Effector memory CD4-positive, alpha-beta T cell (primary cell): ENCODE data around the gene SNX21.

Experiments used
- DNase-seq, 3 donors: peaks; one replicate each; pipeline ENCODE4 v3.0.0-alpha.2; 2020
- H3K27ac ChIP-seq: 2 replicates; pipeline ENCODE4 v1.7.0; 2013; ENCODE audit warnings: mild to moderate bottlenecking, low read length, moderate library complexity; ENCODE audit not compliant: insufficient read depth, poor library complexity, severe bottlenecking
- H3K27me3 ChIP-seq: replicated peaks from 2 replicates; pipeline ENCODE4 v1.7.0; 2013; ENCODE audit warnings: mild to moderate bottlenecking, low read length; ENCODE audit not compliant: insufficient read depth, control insufficient read depth, poor library complexity, severe bottlenecking
- H3K36me3 ChIP-seq: 2 replicates; pipeline ENCODE4 v1.7.0; 2013; ENCODE audit warnings: mild to moderate bottlenecking, low read length, moderate library complexity; ENCODE audit not compliant: control insufficient read depth, insufficient read depth
- H3K4me1 ChIP-seq: 2 replicates; pipeline ENCODE4 v1.7.0; 2013; ENCODE audit warnings: low read length, mild to moderate bottlenecking; ENCODE audit not compliant: control insufficient read depth, insufficient read depth, poor library complexity, severe bottlenecking
- H3K4me3 ChIP-seq: 2 replicates; pipeline ENCODE4 v1.7.0; 2013; ENCODE audit warnings: low read length, low read depth, mild to moderate bottlenecking; ENCODE audit not compliant: insufficient read depth, poor library complexity, severe bottlenecking
- H3K9me3 ChIP-seq: 2 replicates; pipeline ENCODE4 v1.7.0; 2013; ENCODE audit warnings: mild to moderate bottlenecking, low read length, moderate library complexity; ENCODE audit not compliant: control insufficient read depth

SNX21 gene

GRCh38 chr20:45878076-45878761, 44.6 kb downstream of the SNX21 start:
- H3K36me3 ChIP-seq = peaks cover 20% of the 10 kb centered on the region
- H3K4me1 ChIP-seq = peaks cover 9% of the 10 kb centered on the region
- DNase-seq = no peak
- no peak overlapping the region for H3K27ac ChIP-seq
- no peaks in the 10 kb centered on the region for H3K27me3 ChIP-seq
- H3K4me3 ChIP-seq = no peak overlapping the region
- H3K9me3 ChIP-seq = no peaks in the 10 kb centered on the region

GRCh38 chr20:45880988-45881788, 47.6 kb downstream of the SNX21 start, which contains the start of gene ZSWIM1:
TSS of gene ZSWIM1 (plus strand) at chr20:45881227. CDS start at chr20:45882593, 1,366 bp downstream.
- Histone ChIP-seq H3K9me3 (no peaks in the 10 kb centered on the region), H3K27me3 (no peaks in the 10 kb centered on the region), H3K36me3 (peaks cover 30% of the 10 kb centered on the region), H3K27ac (peak within 1 kb of the TSS; percentile 86), H3K4me3 (peak within 1 kb of the TSS; percentile 68), H3K4me1 (peaks cover 21% of the 10 kb centered on the region)
- peak; percentile 94 to 98 (median 97) for DNase-seq

GRCh38 chr20:45882469-45883099, 49.0 kb downstream of the SNX21 start:
- Histone ChIP-seq H3K4me3 (no peak overlapping the region), H3K27ac (no peak overlapping the region), H3K27me3 (no peaks in the 10 kb centered on the region), H3K36me3 (peaks cover 23% of the 10 kb centered on the region), H3K9me3 (no peaks in the 10 kb centered on the region), H3K4me1 (peaks cover 21% of the 10 kb centered on the region)
- DNase-seq = no peak

GRCh38 chr20:45883100-45883469, 49.5 kb downstream of the SNX21 start:
- Histone ChIP-seq H3K9me3 (no peaks in the 10 kb centered on the region), H3K36me3 (peaks cover 19% of the 10 kb centered on the region), H3K4me3 (no peak overlapping the region), H3K27ac (no peak overlapping the region), H3K4me1 (peaks cover 21% of the 10 kb centered on the region), H3K27me3 (no peaks in the 10 kb centered on the region)
- no peak for DNase-seq

- H3K9me3 ChIP-seq = no peaks in the 10 kb centered on the region
- H3K27ac ChIP-seq = no peak overlapping the region
- no peak overlapping the region for H3K4me3 ChIP-seq
- no peaks in the 10 kb centered on the region for H3K27me3 ChIP-seq
- H3K36me3 ChIP-seq = peaks cover 17% of the 10 kb centered on the region
- DNase-seq = no peak
- peaks cover 22% of the 10 kb centered on the region for H3K4me1 ChIP-seq
Measured at GRCh38 chr20:45886590-45887345, 53.2 kb downstream of the SNX21 start.

- Histone ChIP-seq H3K4me3 (no peak within 1 kb of the TSS), H3K27ac (no peak within 1 kb of the TSS), H3K27me3 (no peaks in the 10 kb centered on the region), H3K36me3 (peaks cover 17% of the 10 kb centered on the region), H3K9me3 (no peaks in the 10 kb centered on the region), H3K4me1 (peaks cover 25% of the 10 kb centered on the region)
- DNase-seq = no peak
Measured at GRCh38 chr20:45887346-45887715, 53.7 kb downstream of the SNX21 start, which contains the start of gene SPATA25. TSS of gene SPATA25 (minus strand) at chr20:45887622. CDS start at chr20:45887590, 32 bp downstream.

- DNase-seq = no peak
- Histone ChIP-seq H3K27ac (no peak overlapping the region), H3K27me3 (no peaks in the 10 kb centered on the region), H3K9me3 (no peaks in the 10 kb centered on the region), H3K4me3 (no peak overlapping the region), H3K36me3 (peaks cover 5% of the 10 kb centered on the region), H3K4me1 (peaks cover 26% of the 10 kb centered on the region)
Measured at GRCh38 chr20:45888681-45889080, 55.1 kb downstream of the SNX21 start.

GRCh38 chr20:45890077-45890984, 56.7 kb downstream of the SNX21 start:
- peak in 1 of 3 donors; percentile 16 for DNase-seq
- Histone ChIP-seq H3K27me3 (no peaks in the 10 kb centered on the region), H3K27ac (peak overlapping the region; percentile 63), H3K4me1 (peaks cover 15% of the 10 kb centered on the region), H3K36me3 (peaks cover 7% of the 10 kb centered on the region), H3K4me3 (peak overlapping the region; percentile 82), H3K9me3 (no peaks in the 10 kb centered on the region)
